ENCODE measurements around the gene SLC26A8.
"Not testable (repeated sequence)": the region's sequence is repeated elsewhere in the genome, so short reads cannot be mapped to it uniquely, and the experiment has no call there.

SLC26A8 gene

GRCh38 chr6:36039112-36039511, 14.7 kb upstream of the SLC26A8 start:
- no peak overlapping the region for H3K4me3 ChIP-seq (ENCODE audit: low read depth, low read length)
- DNase-seq (ENCODE audit: low read depth): no peak
- TF ChIP-seq, protein P1, sequence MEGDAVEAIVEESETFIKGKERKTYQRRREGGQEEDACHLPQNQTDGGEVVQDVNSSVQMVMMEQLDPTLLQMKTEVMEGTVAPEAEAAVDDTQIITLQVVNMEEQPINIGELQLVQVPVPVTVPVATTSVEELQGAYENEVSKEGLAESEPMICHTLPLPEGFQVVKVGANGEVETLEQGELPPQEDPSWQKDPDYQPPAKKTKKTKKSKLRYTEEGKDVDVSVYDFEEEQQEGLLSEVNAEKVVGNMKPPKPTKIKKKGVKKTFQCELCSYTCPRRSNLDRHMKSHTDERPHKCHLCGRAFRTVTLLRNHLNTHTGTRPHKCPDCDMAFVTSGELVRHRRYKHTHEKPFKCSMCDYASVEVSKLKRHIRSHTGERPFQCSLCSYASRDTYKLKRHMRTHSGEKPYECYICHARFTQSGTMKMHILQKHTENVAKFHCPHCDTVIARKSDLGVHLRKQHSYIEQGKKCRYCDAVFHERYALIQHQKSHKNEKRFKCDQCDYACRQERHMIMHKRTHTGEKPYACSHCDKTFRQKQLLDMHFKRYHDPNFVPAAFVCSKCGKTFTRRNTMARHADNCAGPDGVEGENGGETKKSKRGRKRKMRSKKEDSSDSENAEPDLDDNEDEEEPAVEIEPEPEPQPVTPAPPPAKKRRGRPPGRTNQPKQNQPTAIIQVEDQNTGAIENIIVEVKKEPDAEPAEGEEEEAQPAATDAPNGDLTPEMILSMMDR (IDR thresholded peaks at IDR 0.05; ENCODE audit: insufficient read depth, low read depth, low read length, missing control alignments): no peak

DNA sequence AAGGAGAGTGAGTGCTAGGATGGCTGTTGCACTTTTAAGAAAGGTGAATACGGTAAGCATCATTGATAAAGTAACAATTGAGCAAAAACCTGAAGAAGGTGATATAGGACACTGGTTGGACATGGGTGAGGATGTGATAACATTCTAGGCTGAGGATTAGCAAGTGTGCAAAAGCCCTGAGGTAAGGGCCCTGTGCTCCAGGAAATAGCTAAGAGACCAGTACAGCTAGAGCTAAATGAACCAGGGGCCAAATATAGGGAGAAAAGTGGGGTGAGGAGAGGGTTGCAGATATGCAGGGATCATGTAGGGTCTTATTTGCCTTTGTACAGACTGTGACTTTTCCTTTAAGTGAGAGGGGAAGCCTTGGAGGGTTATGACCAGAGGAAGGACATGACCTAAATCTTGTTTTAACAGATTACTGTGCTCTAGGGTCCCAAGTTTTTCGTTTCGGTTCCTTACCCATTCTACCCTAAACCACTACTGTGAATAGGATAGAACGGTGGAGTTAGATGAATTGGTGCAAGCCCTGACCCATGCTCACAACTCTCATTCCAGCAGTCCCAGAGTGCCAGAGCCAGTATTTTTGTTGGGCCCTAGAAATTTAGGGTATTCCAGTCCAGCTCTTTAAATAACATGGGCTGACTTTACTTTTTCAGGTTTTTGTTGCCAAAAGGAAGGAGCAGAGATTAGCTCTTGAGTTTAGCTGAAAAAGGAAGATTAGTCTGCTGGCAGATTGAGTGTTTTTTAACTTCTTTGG, 13.9 kb upstream of the SLC26A8 start:
- TF ChIP-seq, protein P1 (IDR thresholded peaks at IDR 0.05; ENCODE audit: insufficient read depth, low read depth, low read length, missing control alignments): no peak
- H3K4me3 ChIP-seq (ENCODE audit: low read depth, low read length): no peak overlapping the region

GRCh38 chr6:36035225-36035624, 10.8 kb upstream of the SLC26A8 start:
- TF ChIP-seq, protein P1 (IDR thresholded peaks at IDR 0.05; ENCODE audit: insufficient read depth, low read depth, low read length, missing control alignments): no peak
- DNase-seq (ENCODE audit: low read depth): peak; percentile 59
- H3K4me3 ChIP-seq (ENCODE audit: low read depth, low read length): no peak overlapping the region

More for the DNA sequence above, 13.9 kb upstream of the SLC26A8 start:
- peak; percentile 36 for DNase-seq (ENCODE audit: low read depth)

- H3K4me3 ChIP-seq (ENCODE audit: low read depth, low read length): no peak overlapping the region
- no peak for DNase-seq (ENCODE audit: low read depth)
- TF ChIP-seq, protein P1 (IDR thresholded peaks at IDR 0.05; ENCODE audit: insufficient read depth, low read depth, low read length, missing control alignments): no peak
Measured at GRCh38 chr6:36034441-36034840, 10.0 kb upstream of the SLC26A8 start.

DNA sequence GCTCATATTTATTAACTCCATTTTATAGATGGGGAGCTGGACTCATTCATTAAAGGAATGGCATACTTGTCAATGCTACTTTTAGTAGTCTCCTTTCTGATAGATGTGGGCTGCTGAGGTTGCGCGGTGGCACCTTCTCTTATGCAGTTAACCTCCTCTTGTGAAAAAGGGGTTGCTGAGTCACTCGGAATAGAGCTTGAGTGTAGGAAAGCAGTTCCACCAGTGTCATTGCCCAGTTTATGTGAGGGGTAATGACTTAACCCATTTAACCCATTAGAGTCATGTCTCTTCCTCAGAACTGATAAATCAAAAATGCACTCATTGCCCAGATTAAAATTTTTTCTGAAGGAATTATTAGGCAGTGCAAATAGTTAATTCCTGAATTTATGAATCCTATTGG, 9.5 kb upstream of the SLC26A8 start:
- DNase-seq (ENCODE audit: low read depth): peak; percentile 35
- H3K4me3 ChIP-seq (ENCODE audit: low read depth, low read length): no peak overlapping the region
- TF ChIP-seq, protein P1 (IDR thresholded peaks at IDR 0.05; ENCODE audit: insufficient read depth, low read depth, low read length, missing control alignments): no peak

DNA sequence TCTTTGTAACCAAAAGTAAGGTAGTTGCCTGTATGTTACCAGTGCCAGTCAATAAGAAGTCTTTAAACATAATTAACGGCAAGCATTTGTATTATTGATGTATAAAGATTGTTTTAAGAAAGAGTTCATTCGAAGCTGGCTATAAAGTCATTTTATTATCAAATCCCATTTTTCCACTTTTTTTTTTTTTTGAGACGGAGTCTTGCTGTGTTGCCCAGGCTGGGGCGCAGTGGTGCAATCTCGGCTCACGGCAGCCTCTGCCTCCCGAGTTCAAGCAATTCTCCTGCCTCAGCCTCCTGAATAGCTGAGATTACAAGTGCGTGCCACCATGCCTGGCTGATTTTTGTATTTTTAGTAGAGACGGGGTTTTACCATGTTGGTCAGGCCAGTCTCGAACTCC, 8.7 kb upstream of the SLC26A8 start:
- not testable (repeated sequence) for DNase-seq (ENCODE audit: low read depth); H3K4me3 ChIP-seq (ENCODE audit: low read depth, low read length)

- TF ChIP-seq, protein P1 (IDR thresholded peaks at IDR 0.05; ENCODE audit: insufficient read depth, low read depth, low read length, missing control alignments): no peak
- DNase-seq (ENCODE audit: low read depth): no peak
- H3K4me3 ChIP-seq (ENCODE audit: low read depth, low read length): no peak overlapping the region
Measured at GRCh38 chr6:36032261-36032660, 7.8 kb upstream of the SLC26A8 start.
